ENCODE results near the gene NOC4L. TPM values are rescaled to one million over a fixed set of nuclear protein-coding genes. Genes with fewer than 3 reads are reported as not detected.

NOC4L gene
- polyA plus RNA-seq, 1 of the 3 experiments (the other 2 are of a cell fraction): 12.9 TPM

DNA sequence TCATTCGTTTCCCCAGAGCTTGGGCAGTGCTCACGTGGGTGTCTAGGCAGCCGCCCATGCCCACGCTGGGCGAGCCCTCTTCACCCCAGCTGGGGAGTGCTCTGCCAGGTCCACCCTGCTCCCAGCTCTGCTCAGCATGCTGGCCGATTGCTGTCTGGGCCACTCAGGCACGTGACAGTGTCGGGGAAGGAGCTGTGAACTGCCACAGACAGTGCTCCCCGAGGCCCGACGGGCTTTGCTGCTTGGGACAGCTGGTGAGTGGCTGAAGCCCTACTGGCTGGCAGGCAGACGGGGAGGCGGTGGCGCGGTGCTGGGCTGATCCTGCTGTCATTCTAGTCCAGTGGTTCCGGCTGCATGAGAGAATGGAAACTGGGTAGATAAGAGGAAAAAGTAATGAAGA is 15.8 kb downstream of the NOC4L start:
- no peak for DNase-seq
- H3K4me2 ChIP-seq: no peak overlapping the region
- H3K79me2 ChIP-seq (ENCODE audit: insufficient read depth): no peaks in the 10 kb centered on the region
- no peak overlapping the region for H2AFZ ChIP-seq (ENCODE audit: low read depth)
- peaks cover 20% of the 10 kb centered on the region for H3F3A ChIP-seq (replicated peaks; ENCODE audit: insufficient read depth)
- no peaks in the 10 kb centered on the region for H3K9me3 ChIP-seq
- H4K20me1 ChIP-seq (ENCODE audit: insufficient read depth): no peaks in the 10 kb centered on the region
- ChIA-PET CTCF (interaction anchor here (5.3 kb wide), 1 partner anchor 255 kb away, joined by 33 read pairs; no protein-coding TSS in a partner anchor), POLR2A (interaction anchor here (0.8 kb wide), 1 partner anchor 13 kb away, joined by 3 read pairs; no protein-coding TSS in a partner anchor)
- H3K36me3 ChIP-seq (replicated peaks in 1 of 2; ENCODE audit: control insufficient read depth in 1 of 2, insufficient read depth in 2 of 2, low read length in 1 of 2): no peaks in the 10 kb centered on the region
- no peak overlapping the region for H3K27ac ChIP-seq (ENCODE audit: low read depth in 2 of 2, low read length in 1 of 2)
- H3K4me1 ChIP-seq (ENCODE audit: control insufficient read depth in 1 of 2, insufficient read depth in 2 of 2, low read depth in 1 of 2, low read length in 1 of 2): peaks cover 0 to 2% of the 10 kb centered on the region in 2 experiments; a peak in 1 of 4 replicates
- no peaks in the 10 kb centered on the region for H3K9me2 ChIP-seq
- H3K4me3 ChIP-seq (ENCODE audit: low read depth in 2 of 2, low read length in 1 of 2): no peak overlapping the region
- no peak overlapping the region for H3K9ac ChIP-seq
- 52% methylated on average over 16 of the region's 16 CpGs for WGBS (ENCODE audit: low lambda C conversion rate)
- TF ChIP-seq FOXM1 (IDR thresholded peaks at IDR 0.05; ENCODE audit: low read depth): no peak
- TF ChIP-seq, protein P1, sequence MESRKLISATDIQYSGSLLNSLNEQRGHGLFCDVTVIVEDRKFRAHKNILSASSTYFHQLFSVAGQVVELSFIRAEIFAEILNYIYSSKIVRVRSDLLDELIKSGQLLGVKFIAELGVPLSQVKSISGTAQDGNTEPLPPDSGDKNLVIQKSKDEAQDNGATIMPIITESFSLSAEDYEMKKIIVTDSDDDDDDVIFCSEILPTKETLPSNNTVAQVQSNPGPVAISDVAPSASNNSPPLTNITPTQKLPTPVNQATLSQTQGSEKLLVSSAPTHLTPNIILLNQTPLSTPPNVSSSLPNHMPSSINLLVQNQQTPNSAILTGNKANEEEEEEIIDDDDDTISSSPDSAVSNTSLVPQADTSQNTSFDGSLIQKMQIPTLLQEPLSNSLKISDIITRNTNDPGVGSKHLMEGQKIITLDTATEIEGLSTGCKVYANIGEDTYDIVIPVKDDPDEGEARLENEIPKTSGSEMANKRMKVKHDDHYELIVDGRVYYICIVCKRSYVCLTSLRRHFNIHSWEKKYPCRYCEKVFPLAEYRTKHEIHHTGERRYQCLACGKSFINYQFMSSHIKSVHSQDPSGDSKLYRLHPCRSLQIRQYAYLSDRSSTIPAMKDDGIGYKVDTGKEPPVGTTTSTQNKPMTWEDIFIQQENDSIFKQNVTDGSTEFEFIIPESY (IDR thresholded peaks at IDR 0.05; ENCODE audit: borderline replicate concordance, low read depth): no peak
- TF ChIP-seq TCF12 (IDR thresholded peaks at IDR 0.05): no peak
- TF ChIP-seq ELF1 (IDR thresholded peaks at IDR 0.05): no peak
- TF ChIP-seq, protein P2, sequence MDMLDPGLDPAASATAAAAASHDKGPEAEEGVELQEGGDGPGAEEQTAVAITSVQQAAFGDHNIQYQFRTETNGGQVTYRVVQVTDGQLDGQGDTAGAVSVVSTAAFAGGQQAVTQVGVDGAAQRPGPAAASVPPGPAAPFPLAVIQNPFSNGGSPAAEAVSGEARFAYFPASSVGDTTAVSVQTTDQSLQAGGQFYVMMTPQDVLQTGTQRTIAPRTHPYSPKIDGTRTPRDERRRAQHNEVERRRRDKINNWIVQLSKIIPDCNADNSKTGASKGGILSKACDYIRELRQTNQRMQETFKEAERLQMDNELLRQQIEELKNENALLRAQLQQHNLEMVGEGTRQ (IDR thresholded peaks at IDR 0.05; ENCODE audit: borderline replicate concordance, low read depth, low read length): no peak
- no peak for TF ChIP-seq GABPA (IDR thresholded peaks at IDR 0.05; ENCODE audit: low read depth)
- no peak for TF ChIP-seq TEAD4 (IDR thresholded peaks at IDR 0.05; ENCODE audit: borderline replicate concordance, insufficient read depth)
- no peak for TF ChIP-seq EP300 (IDR thresholded peaks at IDR 0.05; ENCODE audit: borderline replicate concordance in 1 of 2, low read depth in 1 of 2, low read length in 1 of 2)
- TF ChIP-seq YY1 (IDR thresholded peaks at IDR 0.05; ENCODE audit: low read depth): no peak
- no peak for TF ChIP-seq RXRA (IDR thresholded peaks at IDR 0.05; ENCODE audit: borderline replicate concordance, low read depth)
- TF ChIP-seq RCOR1 (IDR thresholded peaks at IDR 0.05; ENCODE audit: low read length): no peak
- no peak for TF ChIP-seq CHD2 (IDR thresholded peaks at IDR 0.05; ENCODE audit: low read length, partially characterized antibody)
- no peak for TF ChIP-seq NRF1 (IDR thresholded peaks at IDR 0.05; ENCODE audit: low read depth, low read length)
- no peak for TF ChIP-seq EZH2phosphoT487 (IDR thresholded peaks at IDR 0.05; ENCODE audit: borderline replicate concordance, low read depth)
- TF ChIP-seq FOSL2 (IDR thresholded peaks at IDR 0.05; ENCODE audit: borderline replicate concordance, low read depth): no peak
- TF ChIP-seq, protein P3, sequence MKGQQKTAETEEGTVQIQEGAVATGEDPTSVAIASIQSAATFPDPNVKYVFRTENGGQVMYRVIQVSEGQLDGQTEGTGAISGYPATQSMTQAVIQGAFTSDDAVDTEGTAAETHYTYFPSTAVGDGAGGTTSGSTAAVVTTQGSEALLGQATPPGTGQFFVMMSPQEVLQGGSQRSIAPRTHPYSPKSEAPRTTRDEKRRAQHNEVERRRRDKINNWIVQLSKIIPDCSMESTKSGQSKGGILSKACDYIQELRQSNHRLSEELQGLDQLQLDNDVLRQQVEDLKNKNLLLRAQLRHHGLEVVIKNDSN (IDR thresholded peaks at IDR 0.05; ENCODE audit: borderline replicate concordance, low read depth): no peak
- TF ChIP-seq MXI1 (IDR thresholded peaks at IDR 0.05; ENCODE audit: low read depth, low read length): no peak
- H3K27me3 ChIP-seq (ENCODE audit: insufficient read depth): peaks cover 17% of the 10 kb centered on the region

Measured in SK-N-SH (cell line).